GM21423 (cell line): ENCODE results near the gene TANGO6.
"Not testable (repeated sequence)": the region's sequence is repeated elsewhere in the genome, so short reads cannot be mapped to it uniquely, and the experiment has no call there.

Experiments
- ATAC-seq: cut with Tn5 transposase; IDR thresholded peaks from one replicate; pipeline ENCODE4 v1.9.1; 2021; ENCODE audit warnings: mild to moderate bottlenecking, moderate library complexity; ENCODE audit not compliant: unreplicated experiment

Gene TANGO6

DNA sequence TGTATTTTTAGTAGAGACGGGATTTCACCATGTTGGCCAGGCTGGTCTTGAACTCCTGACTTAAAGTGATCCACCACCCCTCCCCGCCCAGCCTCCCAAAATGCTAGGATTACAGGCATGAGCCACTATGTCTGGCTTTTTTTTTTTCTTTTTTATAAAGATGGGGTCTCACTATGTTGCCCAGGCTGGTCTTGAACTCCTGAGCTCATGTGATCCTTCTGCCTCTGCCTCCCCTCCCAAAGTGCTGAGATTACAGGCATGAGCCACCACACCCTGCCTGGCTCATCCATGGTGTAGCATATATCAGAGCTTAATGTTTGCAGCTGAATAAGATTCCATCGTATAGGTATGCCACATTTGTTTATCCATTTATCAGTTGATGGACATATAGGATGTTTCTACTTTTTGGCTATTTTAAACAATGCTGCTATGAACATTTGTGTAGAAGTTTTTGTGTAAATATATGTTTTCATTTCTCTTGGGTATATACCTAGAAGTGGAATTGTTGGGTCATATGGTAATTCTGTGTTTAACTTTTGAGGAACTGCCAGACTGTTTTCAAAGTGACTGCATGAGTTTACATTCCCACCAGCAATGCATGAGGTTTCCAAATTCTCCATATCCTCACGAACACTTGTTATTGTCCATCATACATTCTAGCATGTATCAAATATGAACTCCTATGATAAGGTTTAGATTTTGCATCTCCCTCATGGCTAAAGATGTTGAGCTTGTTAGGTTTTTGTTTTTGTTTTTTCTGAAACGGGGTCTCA lies 206.5 kb downstream of the TANGO6 start:
- ATAC-seq = no peak

DNA sequence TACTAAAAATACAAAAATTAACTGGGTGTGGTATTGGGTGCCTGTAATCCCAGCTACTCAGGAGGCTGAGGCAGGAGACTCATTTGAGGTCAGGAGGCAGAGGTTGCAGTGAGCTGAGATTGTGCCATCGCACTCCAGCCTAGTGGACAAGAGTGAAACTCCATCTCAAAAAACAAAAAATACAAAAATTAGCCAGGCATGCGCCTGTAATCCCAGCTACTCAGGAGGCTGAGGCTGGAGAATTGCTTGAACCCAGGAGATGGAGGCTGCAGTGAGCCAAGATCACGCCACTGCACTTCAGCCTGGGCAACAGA lies 208.1 kb downstream of the TANGO6 start:
- ATAC-seq = not testable (repeated sequence)

DNA sequence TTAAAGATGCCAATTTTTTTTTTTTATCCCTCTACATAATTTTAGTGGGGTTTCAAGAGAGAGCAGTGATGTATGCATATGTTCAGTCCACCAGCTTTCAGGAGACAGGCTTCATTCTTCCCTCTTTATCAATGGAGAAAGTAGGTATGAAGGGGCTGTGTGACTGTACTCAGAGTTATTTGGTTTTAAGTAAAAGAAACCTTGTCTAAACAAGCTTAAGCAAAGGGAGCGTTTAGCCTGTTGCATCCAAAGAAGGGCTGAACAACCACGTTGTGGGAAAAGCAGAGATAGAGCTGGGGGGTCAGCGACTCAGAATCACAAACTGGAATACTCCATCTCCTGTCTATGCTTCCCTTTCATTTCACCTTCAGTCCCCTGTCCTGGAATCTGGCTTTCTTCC lies 211.7 kb downstream of the TANGO6 start:
- no peak for ATAC-seq

DNA sequence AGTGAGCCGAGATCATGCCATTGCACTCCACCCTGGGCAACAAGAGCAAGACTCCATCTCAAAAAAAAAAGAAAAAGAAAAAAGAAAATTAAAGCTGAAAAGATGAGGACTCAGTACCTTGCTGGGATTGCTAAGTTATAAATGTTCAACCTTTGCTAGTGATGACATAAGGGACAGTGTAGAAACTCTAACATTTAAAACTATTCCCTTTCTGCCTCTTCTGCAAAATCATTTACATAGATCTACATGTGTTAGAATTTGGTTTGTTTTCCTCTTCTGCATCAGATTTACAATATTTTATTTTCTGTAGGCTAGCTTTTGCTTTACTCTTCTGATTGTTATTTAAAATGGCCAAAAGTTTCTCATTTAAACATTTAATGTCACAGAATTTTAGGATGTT lies 212.6 kb downstream of the TANGO6 start:
- no peak for ATAC-seq

DNA sequence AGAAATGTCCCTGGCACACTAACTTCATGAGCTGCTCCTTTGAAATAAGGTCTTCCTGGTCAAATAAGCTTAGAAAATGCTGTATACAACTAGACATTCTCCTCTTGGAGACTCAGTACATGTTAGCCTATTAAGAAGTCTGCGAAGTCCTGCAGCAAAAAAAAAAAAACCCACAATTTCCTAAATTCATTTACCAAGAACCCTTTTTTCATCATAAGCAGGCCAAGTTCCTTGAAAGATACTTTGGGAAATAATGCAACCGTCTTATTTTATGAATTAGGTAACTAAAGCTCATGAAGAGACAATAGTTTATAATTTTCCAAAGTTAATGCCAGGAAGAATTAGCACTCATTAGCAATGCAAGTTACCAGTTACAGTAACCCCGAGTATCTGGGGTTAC lies 213.1 kb downstream of the TANGO6 start:
- no peak for ATAC-seq

GRCh38 chr16:69057400-69058378 lies 214.4 kb downstream of the TANGO6 start:
- ATAC-seq = no peak

DNA sequence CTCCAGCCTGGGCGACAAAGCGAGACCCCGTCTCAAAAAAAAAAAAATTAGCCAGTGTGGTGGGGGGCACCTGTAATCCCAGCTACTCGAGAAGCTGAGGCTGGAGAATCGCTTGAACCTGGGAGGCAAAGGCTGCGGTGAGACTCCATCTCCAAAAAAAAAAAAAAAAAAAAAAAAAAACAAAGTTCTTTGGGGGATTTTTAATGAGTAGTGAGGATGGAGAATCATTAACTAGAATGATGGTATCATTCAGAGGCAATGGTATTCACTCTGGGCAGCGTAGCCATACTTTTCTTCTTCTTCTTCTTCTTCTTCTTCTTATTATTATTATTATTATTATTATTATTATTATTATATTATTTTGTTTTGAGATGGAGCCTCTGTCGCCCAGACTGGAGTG lies 220.2 kb downstream of the TANGO6 start:
- ATAC-seq = not testable (repeated sequence)

- ATAC-seq = no peak
These were observed 220.9 kb downstream of the TANGO6 start for GRCh38 chr16:69064124-69064763.

DNA sequence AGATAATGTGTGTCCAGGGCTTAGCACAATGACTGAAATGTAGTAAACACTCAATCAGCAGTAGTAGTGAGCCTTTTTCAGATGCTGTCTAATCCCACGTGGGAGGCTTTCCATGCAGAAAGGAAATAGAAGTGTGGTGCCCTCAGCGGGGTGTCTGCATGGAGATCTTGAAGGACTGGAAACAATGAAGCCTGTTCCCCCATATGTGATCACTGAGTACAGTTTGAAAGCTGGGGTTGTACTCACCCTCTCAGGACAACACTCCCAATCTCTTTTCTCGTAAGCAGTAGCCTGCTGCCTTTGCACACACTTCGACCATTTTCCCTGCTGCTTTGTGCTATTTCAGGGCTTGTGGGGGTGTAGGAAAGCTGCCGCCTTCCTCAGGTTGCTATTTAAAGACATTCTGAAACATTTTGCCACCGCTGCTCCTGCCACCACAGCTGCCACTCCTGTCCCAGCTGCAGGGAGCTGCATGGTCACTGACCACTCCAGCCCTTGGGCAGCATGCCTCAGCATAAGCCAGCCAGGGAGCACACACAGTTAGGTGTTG lies 221.5 kb downstream of the TANGO6 start:
- no peak for ATAC-seq

DNA sequence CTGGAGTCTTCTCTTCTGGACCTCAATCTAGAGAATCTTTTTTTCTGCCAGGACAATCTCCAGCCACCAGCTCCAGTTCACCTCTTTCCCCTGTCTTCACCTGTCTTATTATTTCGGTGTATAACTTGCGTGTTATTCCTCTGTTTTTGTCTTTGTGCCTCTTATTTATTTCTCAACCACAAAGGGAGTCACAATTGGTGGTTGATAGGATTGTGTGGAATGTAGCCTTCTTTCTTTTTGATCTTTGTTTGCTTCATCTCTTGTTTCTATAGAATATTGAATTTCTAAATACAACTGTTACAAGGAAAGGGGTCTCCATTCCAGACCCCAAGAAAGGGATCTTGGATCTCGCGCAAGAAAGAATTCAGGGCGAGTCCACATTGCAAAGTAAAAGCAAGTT lies 226.2 kb downstream of the TANGO6 start:
- no peak for ATAC-seq

DNA sequence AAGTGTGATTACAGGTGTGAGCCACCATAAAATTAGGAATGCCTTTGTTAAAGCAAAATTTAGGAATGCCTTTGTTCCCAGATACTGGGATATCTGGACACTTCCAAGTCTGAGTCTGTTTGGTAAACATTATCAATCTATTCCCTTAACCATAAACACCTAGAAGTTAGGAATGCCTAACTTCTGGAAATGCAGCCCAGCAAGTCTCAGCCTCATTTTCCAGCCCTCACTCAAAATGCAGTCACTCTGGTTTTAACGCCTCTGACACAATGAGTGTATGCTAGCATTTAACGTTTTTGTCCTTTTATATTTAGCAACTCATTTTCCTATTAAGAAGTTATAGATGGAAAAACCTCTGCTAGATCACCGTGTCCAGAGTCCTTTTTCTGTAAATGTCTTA lies 227.7 kb downstream of the TANGO6 start:
- no peak for ATAC-seq

DNA sequence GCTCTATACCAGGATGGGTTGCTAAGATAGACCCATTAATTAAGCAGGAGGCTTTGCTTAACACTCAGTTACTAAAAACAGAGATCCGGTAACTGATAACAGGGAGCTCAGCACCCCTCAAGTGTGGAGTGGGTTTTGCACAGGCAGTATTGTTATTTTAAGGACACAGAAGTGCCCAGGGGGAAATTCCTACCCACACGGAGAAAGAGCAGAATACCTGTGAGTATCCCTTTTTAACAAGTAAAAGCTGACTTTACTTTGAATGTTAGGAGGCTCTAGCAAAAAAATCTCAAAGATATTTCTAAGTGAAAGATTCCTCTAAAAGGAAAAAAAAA lies 229.3 kb downstream of the TANGO6 start:
- ATAC-seq = no peak

GRCh38 chr16:69073181-69073702 lies 229.9 kb downstream of the TANGO6 start:
- ATAC-seq = no peak

- ATAC-seq = no peak
These were observed 233.9 kb downstream of the TANGO6 start for GRCh38 chr16:69077251-69077650.

GRCh38 chr16:69078073-69078472 lies 234.7 kb downstream of the TANGO6 start:
- ATAC-seq = no peak

GRCh38 chr16:69079697-69080096 lies 236.4 kb downstream of the TANGO6 start:
- ATAC-seq = no peak

DNA sequence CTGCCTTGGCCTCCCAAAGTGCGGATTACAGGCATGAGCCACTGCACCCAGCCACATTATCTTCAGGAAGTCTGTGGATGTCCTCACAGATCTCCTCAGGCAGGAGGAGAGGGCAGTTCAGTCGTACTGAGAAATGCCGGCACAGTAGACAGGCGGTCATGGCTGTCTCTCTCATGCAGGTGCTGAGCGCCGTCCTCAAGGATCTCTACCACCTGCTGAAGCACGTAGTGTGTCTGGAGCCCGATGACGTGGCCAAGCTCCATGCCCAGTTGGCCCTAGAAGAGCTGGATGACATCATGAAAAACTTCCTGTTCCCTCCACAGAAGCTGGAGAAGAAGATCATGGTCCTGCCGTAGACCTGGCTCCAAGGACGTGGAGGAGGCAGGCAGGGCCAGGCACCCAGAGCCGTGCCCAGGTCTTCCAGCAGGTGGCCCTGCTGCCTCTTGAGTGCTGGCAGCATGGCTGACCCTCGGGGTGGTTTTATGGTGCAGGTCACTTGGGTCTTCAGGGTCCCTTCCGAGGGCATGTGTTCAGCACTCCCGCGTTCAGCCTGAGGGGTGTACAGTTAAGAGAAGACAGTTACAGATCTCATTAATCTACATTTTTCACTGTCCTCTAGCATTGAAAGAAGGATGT lies 240.1 kb downstream of the TANGO6 start:
- ATAC-seq = no peak

GRCh38 chr16:69084289-69084688 lies 241.0 kb downstream of the TANGO6 start:
- no peak for ATAC-seq

- no peak for ATAC-seq
These were observed 241.8 kb downstream of the TANGO6 start for GRCh38 chr16:69085032-69085695.

DNA sequence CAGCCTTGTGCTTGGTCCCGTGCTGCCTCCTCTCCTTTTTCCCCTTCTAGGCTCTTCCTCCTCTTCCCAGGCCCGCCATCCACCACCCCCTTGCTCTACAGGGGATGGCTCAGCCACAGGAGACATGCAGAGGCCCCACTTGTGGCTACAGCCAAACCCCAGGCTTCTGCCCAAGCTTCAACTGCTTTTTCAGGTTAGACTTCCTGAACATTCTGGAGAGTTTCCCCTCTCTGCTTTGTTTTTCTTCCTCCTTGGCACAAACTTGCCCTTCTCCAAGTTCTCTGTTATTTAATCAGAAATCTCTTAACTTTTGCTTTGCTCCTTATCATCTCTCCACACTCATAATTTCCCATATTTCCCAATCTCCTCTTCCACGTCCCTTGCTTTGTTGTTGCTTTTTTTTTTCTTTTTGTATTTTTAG lies 243.8 kb downstream of the TANGO6 start:
- no peak for ATAC-seq
